HG02938 (cell line): ENCODE measurements around the gene BMF.
A peak's percentile ranks its signal among the peaks of the same experiment; 100 is the strongest.
"Not testable (repeated sequence)": the region's sequence is repeated elsewhere in the genome, so short reads cannot be mapped to it uniquely, and the experiment has no call there.

Source experiments
- ATAC-seq: cut with Tn5 transposase; IDR thresholded peaks from one replicate; pipeline ENCODE4 v1.9.1; 2021; ENCODE audit warnings: mild to moderate bottlenecking, moderate library complexity; ENCODE audit not compliant: unreplicated experiment

BMF gene

DNA sequence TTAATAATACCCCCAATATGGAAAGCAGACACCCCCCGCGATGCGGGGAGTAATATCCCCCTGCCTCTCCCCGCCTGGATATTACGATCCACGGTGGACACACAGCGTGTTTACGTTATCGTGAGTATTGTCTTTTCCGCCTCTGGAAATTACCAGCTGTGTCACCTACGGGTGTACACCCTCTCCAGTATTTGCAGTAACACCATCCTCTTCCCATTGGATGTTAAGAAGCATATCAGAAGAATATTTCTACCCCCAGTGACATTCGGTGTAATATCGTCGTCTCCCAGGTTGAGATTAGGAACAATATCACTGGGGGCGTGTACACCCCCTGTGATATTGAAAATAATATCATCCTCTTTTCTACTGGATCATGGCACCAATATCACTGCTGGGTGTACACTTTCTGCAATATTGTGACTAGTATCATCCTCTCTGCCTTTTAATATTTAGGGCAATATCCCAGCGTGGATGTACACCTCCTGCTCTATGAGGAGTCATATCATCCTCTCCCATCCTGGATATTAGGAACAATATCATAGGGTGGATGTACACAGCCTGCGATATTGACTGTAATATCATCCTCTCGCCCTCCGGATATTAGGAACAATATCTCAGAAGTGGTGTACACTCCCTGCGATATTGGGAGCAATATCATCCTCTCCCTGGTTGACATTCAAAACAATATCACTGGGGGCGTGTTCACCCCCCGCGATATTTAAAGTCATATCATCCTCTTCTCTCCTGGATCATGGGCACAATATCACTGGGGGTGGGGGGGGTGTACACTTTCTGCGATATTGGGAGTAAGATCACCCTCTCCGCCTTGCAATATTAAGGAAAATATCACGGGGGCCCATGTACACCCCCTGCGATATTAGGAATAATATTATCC, 20.3 kb upstream of the BMF start:
- ATAC-seq = no peak

DNA sequence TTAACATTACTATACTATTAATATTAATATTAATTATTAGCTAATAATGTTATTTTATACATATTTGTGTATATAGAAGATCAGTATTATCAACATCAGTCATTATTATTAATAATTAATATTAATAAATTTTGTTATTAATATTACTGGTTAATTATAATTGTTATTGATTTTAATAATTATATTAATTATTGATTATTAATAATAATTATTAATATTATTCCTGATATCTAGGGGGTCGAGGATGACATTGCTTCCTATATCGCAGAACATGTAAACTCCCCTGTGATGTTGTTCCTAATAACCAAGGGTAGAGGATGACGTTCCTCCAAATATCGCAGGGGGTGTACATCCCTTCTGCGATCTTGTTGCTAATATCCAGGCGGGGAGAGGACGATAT, 17.3 kb upstream of the BMF start:
- no peak for ATAC-seq

DNA sequence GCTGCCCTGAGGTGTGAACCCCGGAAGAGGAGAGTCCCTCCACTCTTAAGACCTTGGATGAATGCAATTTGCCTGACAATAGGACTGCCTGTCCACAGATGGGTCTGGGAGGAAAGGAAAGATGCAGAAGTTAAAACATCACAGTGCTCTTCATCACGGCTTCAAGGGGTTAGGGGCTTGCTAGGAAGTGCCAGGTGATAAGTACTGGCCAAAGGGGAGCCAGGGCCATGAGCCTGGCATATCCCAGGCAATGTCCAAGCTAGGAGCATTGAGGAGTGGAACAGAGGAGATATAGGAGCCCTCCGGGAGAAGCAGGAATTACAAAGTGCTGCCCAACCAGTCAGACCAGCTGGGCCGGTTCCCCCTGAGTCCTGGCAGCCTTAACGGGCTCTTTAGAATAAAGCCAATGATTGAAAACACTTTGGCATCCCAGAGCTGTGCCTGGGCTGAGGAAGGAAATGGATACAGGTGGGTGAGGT, 16.2 kb upstream of the BMF start:
- ATAC-seq = not testable (repeated sequence)

DNA sequence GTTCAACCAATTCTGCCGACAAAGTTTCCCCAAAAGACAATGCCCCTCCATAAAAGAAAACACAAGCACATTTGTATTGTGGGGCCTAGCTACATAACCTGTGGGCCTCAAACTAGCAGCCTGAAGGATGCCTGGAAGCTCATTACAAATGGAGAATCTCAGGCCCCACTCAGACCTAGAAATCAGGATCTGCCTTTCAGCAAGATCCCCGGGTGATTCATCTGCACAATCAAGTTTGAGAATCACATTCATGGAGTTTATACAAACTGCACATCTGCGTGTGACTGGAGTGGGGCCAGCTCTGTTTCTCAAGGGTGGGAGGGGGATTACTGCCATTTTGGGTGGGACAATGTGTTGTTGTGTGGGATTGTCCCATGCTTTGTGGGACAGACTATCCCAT, 15.7 kb upstream of the BMF start:
- not testable (repeated sequence) for ATAC-seq

DNA sequence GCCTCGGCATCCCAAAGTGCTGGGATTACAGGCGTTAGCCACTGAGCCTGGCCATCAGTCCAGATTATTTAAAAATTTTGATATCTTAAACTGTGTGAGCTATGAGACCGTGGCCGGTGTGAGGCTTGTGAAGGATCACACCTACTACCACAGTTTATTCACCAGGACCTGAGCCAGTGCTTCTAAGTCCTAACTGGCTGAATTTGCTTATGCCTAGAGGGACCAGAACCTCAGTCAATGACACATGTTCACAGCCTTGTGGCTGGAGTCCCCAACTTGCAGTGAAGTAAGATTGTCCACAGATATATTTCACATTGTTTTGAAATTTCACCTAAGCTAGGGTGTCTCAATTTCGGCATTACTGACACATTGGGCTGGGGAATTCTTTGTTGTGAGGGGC, 15.2 kb upstream of the BMF start:
- ATAC-seq = not testable (repeated sequence)

DNA sequence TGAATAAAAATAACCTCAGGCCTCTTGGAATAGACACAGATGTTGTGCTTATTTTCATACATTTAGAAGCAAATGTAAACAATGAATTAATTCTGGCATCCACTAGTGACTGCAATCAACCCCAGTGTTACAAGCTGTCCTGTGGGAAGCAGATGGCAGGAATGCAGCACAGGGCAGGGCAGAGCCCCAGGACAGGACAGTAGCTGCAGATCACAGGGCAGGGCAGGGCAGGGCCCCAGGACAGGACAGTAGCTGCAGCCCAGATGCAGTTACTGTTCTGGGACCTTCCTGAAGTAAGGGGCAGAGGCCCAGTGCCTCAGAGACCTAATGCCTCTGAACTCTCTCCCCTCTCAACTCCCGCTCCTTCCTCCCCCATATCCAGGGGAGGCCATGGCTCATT, 14.3 kb upstream of the BMF start:
- not testable (repeated sequence) for ATAC-seq

DNA sequence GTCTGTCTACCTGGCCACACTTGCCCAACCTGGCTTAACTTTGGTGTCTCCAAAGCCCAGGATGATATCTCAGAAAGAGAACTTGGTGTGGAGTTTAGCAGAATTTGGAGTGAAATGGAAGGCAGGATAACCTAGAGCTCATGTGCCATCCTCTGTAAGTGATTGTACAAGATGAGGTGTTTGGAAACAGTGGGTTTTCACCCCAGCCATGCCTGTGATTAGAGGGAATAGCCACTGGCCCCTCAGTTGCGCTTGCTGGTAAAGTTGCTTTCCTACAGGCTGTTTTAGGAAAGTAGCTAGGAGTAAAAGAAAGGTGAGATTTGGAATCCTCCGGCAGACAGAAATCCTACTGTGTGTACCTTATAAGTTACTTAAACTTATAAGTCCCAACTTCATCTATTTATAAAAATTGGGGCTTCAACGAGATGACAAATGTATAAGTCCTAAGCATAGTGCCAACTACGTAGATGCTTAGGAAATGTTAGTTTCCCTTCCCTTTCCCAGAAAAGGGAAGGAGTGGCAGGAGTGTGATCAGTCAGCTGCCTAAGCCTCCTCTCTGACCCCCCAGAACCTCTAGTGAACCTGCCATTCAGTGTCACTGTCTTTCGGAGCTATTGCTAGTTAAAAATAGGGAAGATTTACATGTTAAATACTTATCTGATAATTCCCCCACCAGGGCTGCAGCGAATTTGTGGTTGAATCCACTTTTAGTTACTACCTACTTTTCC, 13.4 kb upstream of the BMF start:
- ATAC-seq = no peak

DNA sequence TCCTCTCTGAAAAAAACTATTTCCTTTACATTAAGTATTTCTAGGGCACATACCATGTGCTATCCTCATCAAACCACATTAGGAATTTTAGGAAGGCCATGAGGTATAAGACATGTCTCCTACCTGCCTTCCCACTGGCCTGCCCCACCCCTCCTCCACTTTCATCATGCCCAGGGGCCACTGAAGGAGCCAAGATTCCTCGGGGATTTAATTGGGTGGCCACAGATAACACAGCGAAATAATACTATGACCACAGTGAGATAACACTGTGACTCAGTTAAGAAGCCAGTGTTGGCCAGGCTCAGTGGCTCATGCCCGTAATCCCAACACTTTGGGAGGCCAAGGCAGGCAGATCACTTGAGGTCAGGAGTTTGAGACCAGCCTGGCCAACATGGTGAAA, 9.8 kb upstream of the BMF start:
- no peak for ATAC-seq

DNA sequence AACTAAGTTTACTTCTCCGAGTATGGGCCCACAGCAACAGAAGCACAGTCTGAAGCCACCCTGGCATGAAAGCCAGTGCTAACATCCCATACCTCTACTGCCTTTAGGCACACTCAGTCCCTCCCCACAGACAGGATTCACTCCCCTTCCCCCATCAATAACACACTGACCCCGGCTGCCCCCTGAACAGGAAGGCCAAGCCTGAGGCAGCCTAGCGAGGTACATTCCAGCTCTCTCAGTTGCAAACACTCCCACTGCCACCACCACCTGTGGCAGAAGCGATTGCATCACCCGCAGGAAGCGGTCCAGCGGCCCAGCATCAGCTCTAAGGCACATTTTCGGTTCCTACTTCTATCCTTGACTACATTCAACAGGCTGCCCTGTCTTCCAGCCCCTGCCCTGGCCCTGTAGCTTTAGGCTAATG, 7.0 kb upstream of the BMF start:
- ATAC-seq = peak; percentile 90

DNA sequence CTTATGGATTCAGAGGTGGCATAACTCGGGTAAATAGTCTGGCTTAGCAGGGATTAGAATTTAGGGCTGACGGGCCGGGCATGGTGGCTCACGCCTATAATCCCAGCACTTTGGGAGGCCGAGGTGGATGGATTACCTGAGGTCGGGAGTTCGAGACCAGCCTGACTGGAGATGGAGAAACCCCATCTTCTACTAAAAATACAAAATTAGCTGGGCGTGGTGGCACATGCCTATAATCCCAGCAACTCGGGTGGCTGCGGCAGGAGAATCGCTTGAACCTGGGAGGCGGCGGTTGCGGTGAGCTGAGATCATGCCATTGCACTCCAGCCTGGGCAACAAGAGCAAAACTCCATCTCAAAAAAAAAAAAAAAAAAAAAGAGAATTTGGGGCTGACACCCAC, 6.4 kb upstream of the BMF start:
- not testable (repeated sequence) for ATAC-seq

DNA sequence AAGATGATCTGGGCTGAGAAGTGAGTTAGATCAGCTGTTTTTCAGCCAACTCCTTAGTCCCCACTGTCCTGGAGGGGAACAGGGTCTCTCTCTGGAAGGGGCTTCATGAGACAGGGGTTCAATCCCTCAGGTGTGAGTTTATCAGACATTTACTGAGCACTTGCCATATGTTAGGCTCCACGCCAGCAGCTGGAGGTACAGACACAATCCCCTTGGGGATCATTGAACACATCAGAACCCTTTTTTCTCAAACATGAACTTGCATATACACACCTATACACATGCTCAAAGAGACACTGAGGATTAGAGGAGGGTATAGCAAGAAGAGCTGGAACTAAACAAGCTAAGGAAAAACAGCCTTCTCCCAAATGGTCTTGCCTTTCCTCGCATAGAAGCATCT, 5.5 kb upstream of the BMF start:
- no peak for ATAC-seq

DNA sequence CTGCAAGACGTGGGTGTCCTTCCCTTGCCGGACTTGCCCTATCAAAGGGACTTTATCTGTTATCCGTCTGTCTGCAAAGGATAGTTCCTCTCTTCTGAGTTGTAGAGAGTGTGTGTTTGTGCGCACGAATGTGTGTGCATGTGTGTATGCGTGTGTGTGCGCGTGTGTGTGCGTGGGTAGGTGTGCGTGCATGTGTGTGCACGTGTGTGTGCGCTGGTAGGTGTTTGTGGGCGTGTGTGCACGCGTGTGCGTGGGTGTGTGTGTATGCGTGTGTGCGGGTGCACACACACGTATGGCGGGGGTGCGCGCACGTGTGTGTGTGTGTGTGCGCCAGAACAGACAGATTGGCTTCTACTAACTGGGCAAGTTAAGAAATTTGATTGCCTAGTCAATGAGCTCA, 4.1 kb upstream of the BMF start:
- no peak for ATAC-seq

DNA sequence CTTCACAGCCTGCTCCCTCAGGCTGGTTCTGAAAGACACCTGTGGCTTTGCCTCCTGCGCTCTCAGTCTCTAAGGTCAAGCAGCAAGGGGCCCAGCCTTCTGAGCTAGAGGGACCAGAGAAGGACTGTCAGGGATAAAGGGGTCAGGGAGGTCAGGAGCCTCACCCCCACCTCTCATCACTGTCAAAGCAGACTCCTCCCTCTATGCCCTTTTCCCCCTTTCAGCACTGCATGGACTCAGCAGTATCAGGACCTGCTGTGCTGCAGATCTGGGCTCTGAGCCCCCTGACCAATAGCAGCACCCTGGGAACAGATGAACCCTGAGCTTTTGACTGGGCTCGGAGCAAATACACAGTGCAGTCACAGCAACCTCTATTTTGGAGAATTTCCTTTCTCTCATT, 3.2 kb upstream of the BMF start:
- no peak for ATAC-seq

DNA sequence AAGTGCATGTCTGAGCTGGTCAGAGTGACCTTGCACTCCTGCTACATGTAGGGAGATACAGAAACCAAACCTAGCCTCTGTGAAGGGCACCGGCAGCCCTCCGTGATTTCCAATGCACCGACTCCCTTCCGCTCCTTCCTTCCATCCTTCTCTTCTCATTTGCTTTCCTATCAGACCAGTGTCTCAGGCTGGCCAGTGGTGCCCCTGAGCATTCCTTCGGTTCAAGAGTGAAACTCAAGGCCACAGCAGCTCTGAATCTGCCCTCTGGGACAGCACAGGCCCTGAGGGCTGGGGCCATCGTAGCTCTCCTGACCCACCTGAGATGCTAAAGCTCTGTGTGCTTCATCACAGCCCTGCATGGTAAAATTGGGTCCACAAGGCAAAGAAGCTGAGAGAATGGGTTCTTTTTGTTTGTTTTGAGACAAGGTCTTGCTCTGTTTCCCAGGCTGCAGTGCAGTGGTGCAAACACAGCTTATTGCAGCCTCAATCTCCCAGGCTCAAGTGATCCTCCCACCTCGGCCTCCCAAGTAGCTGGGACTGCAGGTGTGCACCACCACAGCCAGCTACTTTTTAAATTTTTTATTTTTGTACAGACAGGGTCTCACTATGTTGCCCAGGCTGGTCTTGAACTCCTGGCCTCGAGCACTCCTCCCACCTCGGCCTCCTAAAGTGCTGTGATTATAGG, 2.3 kb upstream of the BMF start:
- no peak for ATAC-seq

DNA sequence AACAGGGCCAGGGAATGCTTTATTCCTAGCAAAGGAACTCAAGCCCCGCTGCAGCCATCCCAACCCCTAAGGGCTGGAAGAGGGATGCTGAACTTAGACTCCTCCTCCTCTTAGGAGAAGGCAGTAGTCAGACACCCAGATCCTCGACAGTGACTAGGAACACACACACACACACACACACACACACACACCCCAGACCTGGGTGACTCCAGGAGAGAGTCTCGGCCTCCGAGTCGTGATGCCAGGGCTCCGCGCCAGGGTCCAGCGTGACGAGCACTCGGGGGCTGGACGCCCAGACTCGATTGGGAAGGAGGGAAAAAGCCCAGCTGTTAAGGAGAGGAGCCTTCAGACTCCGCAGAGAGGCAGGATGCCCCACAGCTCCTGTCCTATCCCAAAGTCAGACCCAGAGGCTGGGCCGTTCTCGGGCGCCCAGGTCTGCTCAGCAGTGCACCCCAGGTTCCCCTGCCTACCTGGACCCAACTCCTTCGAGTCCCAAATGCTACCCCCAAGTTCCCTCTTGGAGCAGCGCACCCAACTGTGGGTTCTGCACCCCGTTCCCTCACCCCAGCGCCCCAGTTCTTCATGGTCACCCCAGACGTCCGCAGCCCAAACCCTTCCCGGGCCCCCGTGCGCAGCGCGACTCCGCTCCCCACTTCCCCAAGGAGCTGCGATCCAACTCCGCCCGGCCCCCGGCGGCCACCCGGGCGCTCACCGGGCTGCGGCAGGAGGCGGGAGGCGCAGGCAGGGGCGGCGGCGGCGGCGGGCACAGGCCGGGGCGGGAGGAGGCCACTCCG, 421 bp downstream of the BMF start:
- peak; percentile 1 for ATAC-seq

DNA sequence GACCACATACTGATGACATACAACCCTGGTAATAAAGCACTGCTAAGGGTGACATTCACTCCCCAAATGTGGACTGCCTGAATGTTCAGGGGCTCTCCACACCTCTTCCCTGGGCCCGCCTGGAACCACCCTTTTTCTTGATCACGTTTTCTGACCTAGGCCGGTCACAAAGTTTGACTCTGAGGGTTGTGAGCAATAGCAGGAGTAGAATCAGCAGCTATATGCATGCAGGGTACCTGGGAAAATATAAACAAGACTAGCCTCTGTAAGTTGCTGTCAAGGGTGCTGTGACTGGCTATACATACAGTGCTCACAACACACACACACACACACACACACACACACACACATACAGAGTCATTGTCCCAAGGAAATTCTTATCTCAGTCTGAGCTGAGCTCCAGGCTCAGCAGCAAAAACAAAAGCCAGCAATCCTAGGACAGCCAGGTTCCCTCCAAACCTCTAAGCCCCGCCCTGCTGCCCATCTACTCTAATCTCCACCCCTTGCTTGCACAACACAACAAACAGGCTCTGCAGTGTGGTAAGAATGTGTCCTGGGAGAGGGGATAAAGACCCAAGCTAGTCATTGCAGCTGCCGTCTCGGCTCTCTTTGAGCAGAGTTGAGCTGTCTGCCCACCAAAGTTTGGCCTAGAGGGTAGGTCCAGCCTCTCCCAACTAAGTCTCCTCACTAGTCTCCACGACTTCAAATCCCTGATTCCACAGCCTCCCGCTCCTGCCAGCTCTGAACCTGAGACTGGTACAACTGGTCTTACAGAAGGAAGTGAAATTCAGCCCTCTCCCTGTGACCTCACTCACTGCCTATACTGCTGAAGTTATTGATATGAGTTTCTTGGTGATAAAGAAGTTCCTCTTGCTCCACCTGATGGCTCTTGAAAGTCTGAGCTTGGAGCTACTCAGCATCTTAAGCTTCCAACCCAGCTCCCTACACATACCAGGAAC, 2.2 kb downstream of the BMF start:
- peak; percentile 28 for ATAC-seq

DNA sequence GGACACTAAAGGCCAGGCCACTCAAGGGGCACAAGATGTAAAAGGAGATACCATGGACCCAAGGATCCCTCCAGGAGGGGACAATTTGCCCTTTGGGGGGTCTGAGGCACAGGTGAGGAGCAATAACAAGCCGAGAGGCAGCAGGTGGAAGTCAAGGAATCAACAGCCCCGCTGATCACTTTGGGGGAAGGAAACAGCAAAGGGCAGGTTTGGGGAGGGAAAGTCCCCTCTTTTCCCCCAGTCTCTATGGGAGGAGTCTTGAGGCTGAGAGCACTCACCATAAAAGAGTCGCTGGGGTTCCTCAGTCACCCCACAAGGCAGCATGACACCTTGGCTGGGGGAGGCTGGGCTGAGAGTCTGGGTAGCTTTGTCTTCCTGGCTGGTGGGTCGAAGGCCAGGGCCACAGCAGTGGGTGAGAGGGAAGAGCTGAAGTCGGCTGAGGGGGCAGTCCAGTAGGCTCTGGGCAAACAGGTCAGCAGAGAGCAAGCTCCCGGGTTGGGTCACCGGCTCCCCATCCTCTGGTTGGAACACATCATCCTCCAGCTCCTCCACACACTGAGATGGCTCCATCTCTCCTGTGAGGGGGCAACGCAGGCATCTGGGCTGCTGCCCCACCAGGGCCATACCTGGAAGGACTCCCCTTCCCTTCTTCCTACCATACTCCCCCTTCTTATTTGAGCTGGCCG, 3.0 kb downstream of the BMF start:
- no peak for ATAC-seq

DNA sequence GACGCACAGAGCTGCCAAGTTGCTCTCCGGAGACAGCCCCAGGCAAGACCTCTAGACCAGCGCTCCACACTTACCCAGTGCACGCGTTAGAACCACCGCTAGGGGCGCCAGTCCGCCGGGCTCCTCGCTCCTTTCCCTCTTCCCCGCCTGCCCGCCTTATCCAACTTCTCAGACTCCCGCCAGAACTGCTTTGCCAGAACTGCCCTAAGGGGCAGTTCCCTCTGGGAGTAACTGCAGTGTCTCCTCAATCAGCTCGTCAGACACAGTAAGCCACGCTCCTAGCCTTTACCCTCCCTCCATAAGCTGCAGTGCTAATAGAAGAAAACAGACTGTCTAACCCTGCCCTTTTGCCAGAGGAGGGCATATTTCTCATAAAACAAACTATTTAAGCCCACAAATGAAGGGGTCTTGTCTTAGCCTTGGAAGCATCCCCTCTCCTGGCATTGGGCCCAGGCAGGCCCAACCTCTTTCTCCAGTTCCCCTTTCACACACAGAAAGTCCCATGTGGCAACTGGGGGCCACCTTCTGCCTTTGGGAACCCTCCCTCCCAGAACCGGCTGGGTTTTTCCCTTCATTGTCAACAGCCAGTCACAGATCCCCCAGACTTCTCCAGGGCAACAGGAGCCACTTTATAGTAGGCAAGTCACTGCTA, 3.7 kb downstream of the BMF start:
- no peak for ATAC-seq
